Hematopoietic multipotent progenitor cell treated with erythropoietin and hydrocortisone succinate and interleukin-3 and kit ligand, for 6 days (in vitro differentiated cells): Measurements from ENCODE around the gene FBXO31.

Experiments used
- DNase-seq: peaks from one replicate; pipeline ENCODE4 v3.0.0-alpha.2; 2015

Gene FBXO31

GRCh38 chr16:87324411-87325275, 58.9 kb downstream of the FBXO31 start:
- DNase-seq, result peak; percentile 66

- no peak for DNase-seq
These were observed 59.7 kb downstream of the FBXO31 start for GRCh38 chr16:87323727-87324410.

GRCh38 chr16:87322833-87323726, 60.5 kb downstream of the FBXO31 start:
- no peak for DNase-seq

GRCh38 chr16:87322360-87322759, 61.2 kb downstream of the FBXO31 start:
- no peak for DNase-seq

- no peak for DNase-seq
These were observed 62.1 kb downstream of the FBXO31 start for GRCh38 chr16:87321336-87322107.

- DNase-seq, result no peak
These were observed 62.9 kb downstream of the FBXO31 start for GRCh38 chr16:87320510-87321227.

GRCh38 chr16:87319997-87320491, 63.5 kb downstream of the FBXO31 start:
- DNase-seq, result no peak

DNA sequence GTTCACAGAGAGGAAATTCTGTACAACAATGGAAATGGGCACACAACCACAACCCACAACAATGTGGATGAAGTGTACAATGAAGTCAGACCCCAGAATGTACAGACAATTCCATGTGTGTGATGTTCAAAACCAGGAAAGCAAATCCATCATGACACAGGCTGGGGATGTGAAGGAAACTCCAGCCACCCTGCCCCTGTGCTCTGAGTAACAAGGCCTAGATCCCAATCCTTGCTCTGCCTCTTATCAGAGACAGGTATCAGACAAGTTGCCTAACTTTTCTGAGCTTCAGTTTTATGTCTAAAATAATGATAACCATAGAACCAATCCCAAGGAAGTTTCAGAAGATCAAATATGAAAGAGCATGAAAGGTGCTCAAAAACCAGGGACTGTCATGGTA, 64.6 kb downstream of the FBXO31 start:
- DNase-seq, result no peak

GRCh38 chr16:87317750-87318644, 65.6 kb downstream of the FBXO31 start:
- peak; percentile 81 for DNase-seq

GRCh38 chr16:87316923-87317749, 66.4 kb downstream of the FBXO31 start, which contains the start of gene C16orf95:
TSS of gene C16orf95 (minus strand) at chr16:87317392. CDS start at chr16:87317242, 150 bp downstream.
- DNase-seq, result peak; percentile 97

GRCh38 chr16:87316450-87316922, 67.1 kb downstream of the FBXO31 start:
- no peak for DNase-seq

DNA sequence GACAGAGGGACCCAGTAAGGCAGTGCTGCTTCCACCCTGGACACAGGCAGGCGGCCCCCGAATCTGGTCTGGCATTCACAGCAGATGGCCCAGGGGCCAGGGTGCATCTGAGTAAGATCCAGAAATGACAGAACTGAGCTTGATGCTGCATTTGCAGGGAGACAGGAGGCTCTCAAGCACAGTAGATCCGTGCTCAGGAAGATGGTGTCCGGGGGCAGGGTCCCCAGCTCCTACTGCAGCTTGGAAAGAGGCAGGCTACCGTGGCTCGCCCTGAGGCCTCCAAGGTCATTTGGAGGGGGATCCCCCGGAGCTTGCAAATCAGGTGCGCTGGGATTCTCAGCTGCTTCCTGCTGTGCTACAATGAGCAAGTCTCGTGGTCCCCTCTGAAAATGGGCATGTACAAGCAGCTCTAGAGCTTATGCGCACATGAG, 68.6 kb downstream of the FBXO31 start:
- DNase-seq, result no peak

GRCh38 chr16:87312008-87312407, 71.6 kb downstream of the FBXO31 start:
- DNase-seq, result no peak

DNA sequence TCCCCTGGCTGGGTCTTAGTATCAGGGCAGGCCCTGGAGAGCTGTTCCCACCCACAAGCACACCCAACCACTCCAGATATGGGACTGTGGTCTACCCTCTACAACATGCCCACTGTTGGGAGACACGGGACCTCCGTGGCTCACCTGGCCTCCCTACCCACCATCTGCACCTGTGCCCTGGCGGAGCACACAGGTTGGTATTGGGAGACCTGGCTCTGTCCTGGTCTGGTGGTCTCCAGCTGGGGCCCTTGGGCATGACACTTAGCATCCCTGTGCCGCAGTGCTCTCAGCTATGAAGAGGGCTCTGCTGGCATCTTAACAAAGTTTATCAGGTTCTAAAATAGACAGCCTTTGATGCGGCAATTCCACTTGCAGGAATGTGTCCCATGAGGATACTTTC, 72.2 kb downstream of the FBXO31 start:
- no peak for DNase-seq

DNA sequence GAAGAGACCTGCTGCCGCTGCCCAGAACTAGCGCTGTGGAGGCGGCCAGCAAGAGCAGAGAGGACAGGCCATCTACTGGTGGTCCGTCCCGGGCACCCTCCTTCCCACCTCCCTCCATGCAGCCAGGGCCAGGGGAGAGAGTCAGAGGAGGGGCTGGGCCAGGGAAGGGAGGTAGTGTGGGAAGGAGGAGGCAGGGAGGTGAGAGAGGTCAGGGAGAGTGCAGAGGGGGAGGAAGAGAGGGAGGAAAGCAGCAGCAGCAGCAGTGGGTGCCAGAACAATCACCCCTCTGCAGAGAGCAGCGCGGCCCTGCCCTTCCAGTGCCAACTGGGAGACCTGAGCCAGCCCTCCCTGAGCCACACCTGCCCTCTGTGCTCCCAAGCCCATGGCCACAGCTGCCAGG, 73.0 kb downstream of the FBXO31 start:
- peak; percentile 34 for DNase-seq

GRCh38 chr16:87309620-87310525, 73.7 kb downstream of the FBXO31 start:
- DNase-seq, result peak; percentile 91

DNA sequence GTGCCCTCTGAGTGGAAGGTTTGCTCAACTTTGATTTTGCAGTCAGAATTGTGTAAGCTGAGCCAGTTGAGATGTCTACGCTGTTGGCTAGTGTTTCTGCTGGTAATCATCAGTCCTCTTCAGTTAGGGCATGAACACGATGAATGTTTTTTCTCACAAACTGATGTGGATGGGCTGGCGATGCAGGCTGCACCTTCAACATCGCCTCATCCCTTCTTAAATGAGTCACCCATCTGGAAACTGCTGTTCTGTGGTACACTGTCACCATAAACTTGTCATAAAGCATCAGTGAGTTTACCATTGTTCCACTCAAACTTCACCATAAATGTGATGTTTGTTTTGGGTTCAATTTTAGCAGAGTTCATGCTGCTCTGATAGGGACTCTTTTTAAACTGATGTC, 74.8 kb downstream of the FBXO31 start:
- DNase-seq, result no peak

DNA sequence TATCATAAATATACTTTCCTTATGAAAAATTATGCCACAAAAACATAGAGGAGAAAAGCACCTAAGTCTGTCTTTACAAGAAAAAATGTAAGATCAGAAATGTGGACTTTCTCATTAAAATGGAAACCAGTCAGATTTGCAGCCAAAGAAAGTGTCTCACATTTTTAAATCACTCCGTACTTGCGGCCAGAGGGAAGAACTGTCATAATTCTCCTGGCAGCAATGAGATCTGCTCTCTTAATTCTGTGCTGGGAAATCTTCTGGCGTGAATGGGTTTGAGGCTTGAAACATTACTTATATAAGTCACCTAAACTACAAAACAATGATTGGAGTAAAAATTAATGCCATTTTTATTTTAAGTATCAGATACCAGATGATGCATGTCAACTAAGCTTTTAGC, 77.1 kb downstream of the FBXO31 start:
- no peak for DNase-seq
